Measurements from ENCODE around the gene MAP3K19. TPM values are rescaled to one million over a fixed set of nuclear protein-coding genes. Genes with fewer than 3 reads are reported as not detected.

The MAP3K19 gene
- total and polyA plus RNA-seq, 10 of the 15 experiments (the other 5 are each of a cell fraction or from before 2014, with no cell fraction given) = 0.05 TPM; not detected in 9

DNA sequence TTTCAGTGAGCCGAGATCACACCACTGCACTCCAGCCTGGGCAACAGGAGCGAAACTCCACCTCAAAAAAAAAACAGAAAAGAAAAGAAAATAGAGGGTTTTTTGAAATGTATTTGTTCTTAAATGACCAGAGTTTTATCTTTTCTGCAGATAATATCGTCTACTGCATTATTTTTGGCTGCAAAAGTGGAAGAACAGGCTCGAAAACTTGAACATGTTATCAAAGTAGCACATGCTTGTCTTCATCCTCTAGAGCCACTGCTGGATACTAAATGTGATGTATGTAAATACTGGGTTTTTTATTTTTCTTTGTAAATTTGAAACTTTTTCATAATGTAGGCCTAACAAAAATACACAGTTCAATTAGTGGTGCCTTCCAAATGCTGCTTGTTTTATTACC, 110.6 kb downstream of the MAP3K19 start:
- DNase-seq (ENCODE audit: low read depth, low spot score) (no peak), ATAC-seq (no peak), FAIRE-seq (no peak)
- Histone ChIP-seq H3K36me3 (ENCODE audit: control insufficient read depth in 2 of 2, insufficient read depth in 2 of 2, low read length in 1 of 2) (peaks cover 3 to 30% of the 10 kb centered on the region in 2 experiments), H3K4me1 (ENCODE audit: control insufficient read depth, insufficient read depth, low read length) (no peaks in the 10 kb centered on the region), H3K79me2 (ENCODE audit: control insufficient read depth, insufficient read depth, low read length) (peaks cover 53% of the 10 kb centered on the region), H3K9me3 (replicated peaks; ENCODE audit: control insufficient read depth, insufficient read depth, low read length) (no peaks in the 10 kb centered on the region), H4K20me1 (ENCODE audit: control insufficient read depth, insufficient read depth) (no peaks in the 10 kb centered on the region; the same call in 1 of the 2 replicates), H3K27me3 (replicated peaks in 1 of 2; ENCODE audit: control insufficient read depth in 2 of 2, insufficient read depth in 2 of 2, low read length in 1 of 2) (no peaks in the 10 kb centered on the region), H3K9ac (ENCODE audit: control insufficient read depth, insufficient read depth, low read length) (no peak overlapping the region), H3K4me3 (no peak overlapping the region), H3K27ac (ENCODE audit: control insufficient read depth, insufficient read depth) (no peak overlapping the region), H3K4me2 (ENCODE audit: control insufficient read depth, insufficient read depth) (no peak overlapping the region), H2AFZ (ENCODE audit: control insufficient read depth, low read depth, low read length) (no peak overlapping the region)
- intact Hi-C loops (cut with micrococcal nuclease; ENCODE audit: unreplicated experiment) = no loop called here
- ChIA-PET CTCF (no interaction called here), POLR2A (no interaction called here), SMC1A (ENCODE audit: uncharacterized antibody, unreplicated experiment) (interaction anchor here (1.6 to 1.9 kb wide), 2 partner anchors 10 to 14 kb away, joined by 4 to 5 read pairs; no protein-coding TSS in a partner anchor), RAD21 (ENCODE audit: unreplicated experiment) (no interaction called here)
- no TSS peak for BruUV-seq (replicated peaks)
- WGBS (ENCODE audit: insufficient coverage, insufficient replicate concordance, low lambda C conversion rate, missing lambda C conversion rate) = 96% methylated on average over 4 of the region's 4 CpGs
- TF ChIP-seq TAF1 (IDR thresholded peaks at IDR 0.05; ENCODE audit: borderline replicate concordance, low read depth, low read length) = no peak
- TF ChIP-seq EZH2 (IDR thresholded peaks at IDR 0.05; ENCODE audit: borderline replicate concordance, control insufficient read depth, low read depth, low read length) = no peak
- TF ChIP-seq NFIC (IDR thresholded peaks at IDR 0.05; ENCODE audit: low read depth, low read length) = no peak
- no peak for TF ChIP-seq CBX5 (IDR thresholded peaks at IDR 0.05; ENCODE audit: low read depth)
- no peak for TF ChIP-seq CREM (IDR thresholded peaks at IDR 0.05; ENCODE audit: low read depth)
- TF ChIP-seq TBL1XR1 (IDR thresholded peaks at IDR 0.05; ENCODE audit: low read depth, low read length) = no peak
- no peak for TF ChIP-seq MTA3 (IDR thresholded peaks at IDR 0.05; ENCODE audit: borderline replicate concordance, low read length)
- TF ChIP-seq ZNF384 (IDR thresholded peaks at IDR 0.05; ENCODE audit: borderline replicate concordance, low read depth, low read length) = no peak
- TF ChIP-seq, protein P1, sequence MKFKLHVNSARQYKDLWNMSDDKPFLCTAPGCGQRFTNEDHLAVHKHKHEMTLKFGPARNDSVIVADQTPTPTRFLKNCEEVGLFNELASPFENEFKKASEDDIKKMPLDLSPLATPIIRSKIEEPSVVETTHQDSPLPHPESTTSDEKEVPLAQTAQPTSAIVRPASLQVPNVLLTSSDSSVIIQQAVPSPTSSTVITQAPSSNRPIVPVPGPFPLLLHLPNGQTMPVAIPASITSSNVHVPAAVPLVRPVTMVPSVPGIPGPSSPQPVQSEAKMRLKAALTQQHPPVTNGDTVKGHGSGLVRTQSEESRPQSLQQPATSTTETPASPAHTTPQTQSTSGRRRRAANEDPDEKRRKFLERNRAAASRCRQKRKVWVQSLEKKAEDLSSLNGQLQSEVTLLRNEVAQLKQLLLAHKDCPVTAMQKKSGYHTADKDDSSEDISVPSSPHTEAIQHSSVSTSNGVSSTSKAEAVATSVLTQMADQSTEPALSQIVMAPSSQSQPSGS (IDR thresholded peaks at IDR 0.05; ENCODE audit: low read length) = no peak
- TF ChIP-seq, protein P2, sequence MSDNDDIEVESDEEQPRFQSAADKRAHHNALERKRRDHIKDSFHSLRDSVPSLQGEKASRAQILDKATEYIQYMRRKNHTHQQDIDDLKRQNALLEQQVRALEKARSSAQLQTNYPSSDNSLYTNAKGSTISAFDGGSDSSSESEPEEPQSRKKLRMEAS (IDR thresholded peaks at IDR 0.05; ENCODE audit: low read depth, low read length) = no peak
- TF ChIP-seq, protein P3, sequence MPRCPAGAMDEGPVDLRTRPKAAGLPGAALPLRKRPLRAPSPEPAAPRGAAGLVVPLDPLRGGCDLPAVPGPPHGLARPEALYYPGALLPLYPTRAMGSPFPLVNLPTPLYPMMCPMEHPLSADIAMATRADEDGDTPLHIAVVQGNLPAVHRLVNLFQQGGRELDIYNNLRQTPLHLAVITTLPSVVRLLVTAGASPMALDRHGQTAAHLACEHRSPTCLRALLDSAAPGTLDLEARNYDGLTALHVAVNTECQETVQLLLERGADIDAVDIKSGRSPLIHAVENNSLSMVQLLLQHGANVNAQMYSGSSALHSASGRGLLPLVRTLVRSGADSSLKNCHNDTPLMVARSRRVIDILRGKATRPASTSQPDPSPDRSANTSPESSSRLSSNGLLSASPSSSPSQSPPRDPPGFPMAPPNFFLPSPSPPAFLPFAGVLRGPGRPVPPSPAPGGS (IDR thresholded peaks at IDR 0.05; ENCODE audit: borderline replicate concordance, insufficient read depth, low read depth, low read length, poor library complexity, severe bottlenecking) = no peak
- no peak for TF ChIP-seq SIX5 (IDR thresholded peaks at IDR 0.05; ENCODE audit: low read depth, low read length, severe bottlenecking)
- no peak for TF ChIP-seq POLR2AphosphoS5 (IDR thresholded peaks at IDR 0.05; ENCODE audit: low read length)
- in situ Hi-C loops (cut with MboI) = no loop called here

All from GM12878 (cell line).